WTC11 (cell line): ENCODE results near the gene SFMBT1.

Experiments used
- CREB1 ChIP-seq: sonication (generic); formaldehyde crosslinking; IDR thresholded peaks from 2 replicates; pipeline ENCODE4 v1.8.0; 2023; ENCODE audit warnings: mild to moderate bottlenecking, missing genetic modification reagents
- CREM ChIP-seq: sonication (generic); formaldehyde crosslinking; IDR thresholded peaks from 2 replicates; pipeline ENCODE4 v1.8.1; 2022; ENCODE audit warnings: mild to moderate bottlenecking, missing genetic modification reagents, moderate library complexity
- ELF4 ChIP-seq: sonication (generic); formaldehyde crosslinking; IDR thresholded peaks from 2 replicates; pipeline ENCODE4 v1.8.1; 2022; ENCODE audit warnings: low read depth, mild to moderate bottlenecking, moderate library complexity, missing genetic modification reagents
- JUN ChIP-seq: sonication (generic); formaldehyde crosslinking; IDR thresholded peaks from 2 replicates; pipeline ENCODE4 v1.8.0; 2023; ENCODE audit warnings: mild to moderate bottlenecking, missing genetic modification reagents
- NR3C1 ChIP-seq: sonication (generic); formaldehyde crosslinking; conservative IDR thresholded peaks from 2 replicates; pipeline ENCODE4 v1.8.1; 2023; ENCODE audit warnings: low read depth, mild to moderate bottlenecking, missing genetic modification reagents
- RELA ChIP-seq: sonication (generic); formaldehyde crosslinking; IDR thresholded peaks from 2 replicates; pipeline ENCODE4 v1.8.1; 2022; ENCODE audit warnings: missing genetic modification reagents, mild to moderate bottlenecking, borderline replicate concordance
- TP53 ChIP-seq: sonication (generic); formaldehyde crosslinking; IDR thresholded peaks from 2 replicates; pipeline ENCODE4 v1.8.1; 2023; ENCODE audit warnings: mild to moderate bottlenecking, missing genetic modification reagents
- ZNF232 ChIP-seq: sonication (generic); formaldehyde crosslinking; IDR thresholded peaks from 2 replicates; pipeline ENCODE4 v1.8.0; 2022; ENCODE audit warnings: mild to moderate bottlenecking, missing genetic modification reagents
- ZNF671 ChIP-seq: fragments of 250-450 bp; sonication (Bioruptor Pico); IDR thresholded peaks from 2 replicates; pipeline ENCODE4 v1.8.0; 2021; ENCODE audit warnings: mild to moderate bottlenecking
- TF ChIP-seq, protein P1 (sequence below): fragments of 200-600 bp; IDR thresholded peaks from 2 replicates; pipeline ENCODE4 v1.8.0; 2022; ENCODE audit warnings: antibody characterized with exemption
- TF ChIP-seq, protein P2 (sequence below): sonication (generic); formaldehyde crosslinking; IDR thresholded peaks from 2 replicates; pipeline ENCODE4 v1.8.1; 2022; ENCODE audit warnings: low read depth, missing genetic modification reagents, borderline replicate concordance
- TF ChIP-seq, protein P3 (sequence below): fragments of 250-450 bp; sonication (Bioruptor Pico); IDR thresholded peaks from 2 replicates; pipeline ENCODE4 v1.9.0; 2021; ENCODE audit warnings: moderate library complexity, mild to moderate bottlenecking, inconsistent platforms, borderline replicate concordance

DNA sequence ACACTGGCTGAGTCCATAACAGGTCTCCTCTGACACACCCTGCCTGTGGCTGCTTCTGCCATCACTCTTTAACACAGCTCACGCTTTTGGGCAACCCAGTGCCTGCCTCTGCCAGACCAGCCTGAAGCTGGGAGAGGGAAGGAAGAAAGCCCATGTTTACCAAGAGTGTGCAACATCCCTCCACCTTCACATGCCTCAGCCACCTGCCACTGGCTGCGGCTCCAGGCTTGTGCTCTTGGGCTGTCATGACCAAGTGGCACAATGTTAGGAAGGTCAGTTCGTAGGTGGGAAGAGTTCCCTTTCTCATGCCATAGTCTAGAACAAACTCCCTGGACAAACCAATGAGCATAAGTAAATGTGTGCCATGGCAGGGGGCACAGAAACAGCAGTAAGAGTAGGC lies 168.8 kb downstream of the SFMBT1 start:
- TF ChIP-seq, protein P1, sequence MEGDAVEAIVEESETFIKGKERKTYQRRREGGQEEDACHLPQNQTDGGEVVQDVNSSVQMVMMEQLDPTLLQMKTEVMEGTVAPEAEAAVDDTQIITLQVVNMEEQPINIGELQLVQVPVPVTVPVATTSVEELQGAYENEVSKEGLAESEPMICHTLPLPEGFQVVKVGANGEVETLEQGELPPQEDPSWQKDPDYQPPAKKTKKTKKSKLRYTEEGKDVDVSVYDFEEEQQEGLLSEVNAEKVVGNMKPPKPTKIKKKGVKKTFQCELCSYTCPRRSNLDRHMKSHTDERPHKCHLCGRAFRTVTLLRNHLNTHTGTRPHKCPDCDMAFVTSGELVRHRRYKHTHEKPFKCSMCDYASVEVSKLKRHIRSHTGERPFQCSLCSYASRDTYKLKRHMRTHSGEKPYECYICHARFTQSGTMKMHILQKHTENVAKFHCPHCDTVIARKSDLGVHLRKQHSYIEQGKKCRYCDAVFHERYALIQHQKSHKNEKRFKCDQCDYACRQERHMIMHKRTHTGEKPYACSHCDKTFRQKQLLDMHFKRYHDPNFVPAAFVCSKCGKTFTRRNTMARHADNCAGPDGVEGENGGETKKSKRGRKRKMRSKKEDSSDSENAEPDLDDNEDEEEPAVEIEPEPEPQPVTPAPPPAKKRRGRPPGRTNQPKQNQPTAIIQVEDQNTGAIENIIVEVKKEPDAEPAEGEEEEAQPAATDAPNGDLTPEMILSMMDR: no peak
- TF ChIP-seq RELA (CRISPR knock-in tag) (no peak), ELF4 (CRISPR knock-in tag) (no peak), ZNF671 (CRISPR knock-in tag) (no peak), CREM (no peak), ZNF232 (CRISPR knock-in tag) (no peak), TP53 (CRISPR knock-in tag) (no peak), CREB1 (CRISPR knock-in tag) (no peak), NR3C1 (CRISPR knock-in tag) (no peak), JUN (CRISPR knock-in tag) (no peak)
- TF ChIP-seq, protein P2, sequence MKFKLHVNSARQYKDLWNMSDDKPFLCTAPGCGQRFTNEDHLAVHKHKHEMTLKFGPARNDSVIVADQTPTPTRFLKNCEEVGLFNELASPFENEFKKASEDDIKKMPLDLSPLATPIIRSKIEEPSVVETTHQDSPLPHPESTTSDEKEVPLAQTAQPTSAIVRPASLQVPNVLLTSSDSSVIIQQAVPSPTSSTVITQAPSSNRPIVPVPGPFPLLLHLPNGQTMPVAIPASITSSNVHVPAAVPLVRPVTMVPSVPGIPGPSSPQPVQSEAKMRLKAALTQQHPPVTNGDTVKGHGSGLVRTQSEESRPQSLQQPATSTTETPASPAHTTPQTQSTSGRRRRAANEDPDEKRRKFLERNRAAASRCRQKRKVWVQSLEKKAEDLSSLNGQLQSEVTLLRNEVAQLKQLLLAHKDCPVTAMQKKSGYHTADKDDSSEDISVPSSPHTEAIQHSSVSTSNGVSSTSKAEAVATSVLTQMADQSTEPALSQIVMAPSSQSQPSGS (CRISPR knock-in tag): no peak
- TF ChIP-seq, protein P3, sequence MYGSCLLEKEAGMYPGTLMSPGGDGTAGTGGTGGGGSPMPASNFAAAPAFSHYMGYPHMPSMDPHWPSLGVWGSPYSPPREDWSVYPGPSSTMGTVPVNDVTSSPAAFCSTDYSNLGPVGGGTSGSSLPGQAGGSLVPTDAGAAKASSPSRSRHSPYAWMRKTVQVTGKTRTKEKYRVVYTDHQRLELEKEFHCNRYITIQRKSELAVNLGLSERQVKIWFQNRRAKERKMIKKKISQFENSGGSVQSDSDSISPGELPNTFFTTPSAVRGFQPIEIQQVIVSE (CRISPR knock-in tag): no peak
